Measurements from ENCODE around the gene PTPN3.

PTPN3 gene

DNA sequence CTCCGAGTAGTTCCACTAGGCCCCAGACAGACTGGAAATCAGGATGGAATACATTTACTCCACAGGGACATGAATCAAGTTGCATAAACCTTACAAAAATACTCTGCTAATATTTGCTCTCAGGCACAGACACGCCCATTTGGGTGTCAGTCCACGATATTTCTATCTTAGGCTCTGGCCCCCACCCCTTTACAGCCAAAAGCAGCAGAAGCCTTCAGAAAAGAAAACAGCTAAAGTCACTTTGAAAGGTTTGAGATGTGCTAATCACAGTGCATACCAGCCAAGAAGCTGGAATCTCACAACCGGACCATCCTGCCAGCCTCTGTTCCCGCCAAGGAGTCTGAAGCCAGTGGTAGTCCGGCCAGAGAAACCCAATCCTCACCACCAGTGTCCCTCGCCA lies 22.6 kb downstream of the PTPN3 start:
- TF ChIP-seq FOXP2 (optimal IDR thresholded peaks at IDR 0.05; ENCODE audit: borderline replicate concordance, extremely low read depth, extremely low read length, insufficient read depth) (no peak), TAF1 (IDR thresholded peaks at IDR 0.05; ENCODE audit: borderline replicate concordance, insufficient read depth, low read length) (no peak), SIN3A (IDR thresholded peaks at IDR 0.05; ENCODE audit: borderline replicate concordance, insufficient read depth, low read length) (no peak), POLR2AphosphoS5 (IDR thresholded peaks at IDR 0.05; ENCODE audit: low read depth, low read length) (no peak)
- TF ChIP-seq, protein P1, sequence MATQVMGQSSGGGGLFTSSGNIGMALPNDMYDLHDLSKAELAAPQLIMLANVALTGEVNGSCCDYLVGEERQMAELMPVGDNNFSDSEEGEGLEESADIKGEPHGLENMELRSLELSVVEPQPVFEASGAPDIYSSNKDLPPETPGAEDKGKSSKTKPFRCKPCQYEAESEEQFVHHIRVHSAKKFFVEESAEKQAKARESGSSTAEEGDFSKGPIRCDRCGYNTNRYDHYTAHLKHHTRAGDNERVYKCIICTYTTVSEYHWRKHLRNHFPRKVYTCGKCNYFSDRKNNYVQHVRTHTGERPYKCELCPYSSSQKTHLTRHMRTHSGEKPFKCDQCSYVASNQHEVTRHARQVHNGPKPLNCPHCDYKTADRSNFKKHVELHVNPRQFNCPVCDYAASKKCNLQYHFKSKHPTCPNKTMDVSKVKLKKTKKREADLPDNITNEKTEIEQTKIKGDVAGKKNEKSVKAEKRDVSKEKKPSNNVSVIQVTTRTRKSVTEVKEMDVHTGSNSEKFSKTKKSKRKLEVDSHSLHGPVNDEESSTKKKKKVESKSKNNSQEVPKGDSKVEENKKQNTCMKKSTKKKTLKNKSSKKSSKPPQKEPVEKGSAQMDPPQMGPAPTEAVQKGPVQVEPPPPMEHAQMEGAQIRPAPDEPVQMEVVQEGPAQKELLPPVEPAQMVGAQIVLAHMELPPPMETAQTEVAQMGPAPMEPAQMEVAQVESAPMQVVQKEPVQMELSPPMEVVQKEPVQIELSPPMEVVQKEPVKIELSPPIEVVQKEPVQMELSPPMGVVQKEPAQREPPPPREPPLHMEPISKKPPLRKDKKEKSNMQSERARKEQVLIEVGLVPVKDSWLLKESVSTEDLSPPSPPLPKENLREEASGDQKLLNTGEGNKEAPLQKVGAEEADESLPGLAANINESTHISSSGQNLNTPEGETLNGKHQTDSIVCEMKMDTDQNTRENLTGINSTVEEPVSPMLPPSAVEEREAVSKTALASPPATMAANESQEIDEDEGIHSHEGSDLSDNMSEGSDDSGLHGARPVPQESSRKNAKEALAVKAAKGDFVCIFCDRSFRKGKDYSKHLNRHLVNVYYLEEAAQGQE (IDR thresholded peaks at IDR 0.05; ENCODE audit: insufficient read depth in 1 of 2, low read depth in 2 of 2, low read length in 2 of 2): no peak

DNA sequence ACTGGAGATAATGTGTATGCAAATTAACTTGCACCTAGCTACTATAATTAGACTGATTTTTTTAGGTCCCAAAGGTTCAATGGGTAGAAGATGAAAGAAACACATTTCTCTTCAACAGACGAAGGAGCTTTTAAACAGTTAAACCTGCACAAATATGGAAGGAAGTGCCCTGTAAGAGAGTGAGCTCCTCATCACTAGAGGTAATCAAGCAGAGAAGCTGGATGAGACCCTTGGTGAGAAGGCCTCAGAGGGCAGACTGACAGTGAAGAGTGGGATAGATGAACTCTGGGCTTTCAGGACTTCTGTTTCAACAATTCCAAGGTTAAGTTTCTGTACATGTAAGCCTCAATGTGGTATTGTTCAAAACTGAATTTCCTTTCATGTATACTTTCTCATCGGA lies 23.2 kb downstream of the PTPN3 start:
- TF ChIP-seq TAF1 (IDR thresholded peaks at IDR 0.05; ENCODE audit: borderline replicate concordance, insufficient read depth, low read length) (no peak), SIN3A (IDR thresholded peaks at IDR 0.05; ENCODE audit: borderline replicate concordance, insufficient read depth, low read length) (no peak), POLR2AphosphoS5 (IDR thresholded peaks at IDR 0.05; ENCODE audit: low read depth, low read length) (no peak), FOXP2 (optimal IDR thresholded peaks at IDR 0.05; ENCODE audit: borderline replicate concordance, extremely low read depth, extremely low read length, insufficient read depth) (no peak)
- TF ChIP-seq, protein P1 (IDR thresholded peaks at IDR 0.05; ENCODE audit: insufficient read depth in 1 of 2, low read depth in 2 of 2, low read length in 2 of 2): no peak

DNA sequence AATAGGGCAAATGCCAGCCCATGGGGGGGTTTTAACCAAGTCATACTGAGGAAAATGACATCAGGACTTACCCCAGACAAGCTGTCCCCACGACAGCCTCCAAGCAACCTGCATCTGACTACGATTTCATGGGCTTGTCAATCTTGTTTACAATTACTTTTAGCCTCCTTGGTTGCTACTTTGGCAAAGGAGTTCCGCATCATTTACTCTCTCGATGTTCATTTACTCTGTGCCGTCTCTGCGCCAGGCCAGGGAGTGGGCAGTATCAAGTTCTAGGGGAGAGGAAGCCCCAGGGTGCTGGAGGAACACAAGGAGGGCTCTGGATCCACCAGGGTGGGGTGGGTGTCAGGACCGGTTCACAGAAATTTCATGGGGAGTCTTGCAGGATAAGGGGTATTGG lies 23.9 kb downstream of the PTPN3 start:
- TF ChIP-seq TAF1 (IDR thresholded peaks at IDR 0.05; ENCODE audit: borderline replicate concordance, insufficient read depth, low read length) (no peak), FOXP2 (optimal IDR thresholded peaks at IDR 0.05; ENCODE audit: borderline replicate concordance, extremely low read depth, extremely low read length, insufficient read depth) (no peak), SIN3A (IDR thresholded peaks at IDR 0.05; ENCODE audit: borderline replicate concordance, insufficient read depth, low read length) (no peak), POLR2AphosphoS5 (IDR thresholded peaks at IDR 0.05; ENCODE audit: low read depth, low read length) (no peak)
- TF ChIP-seq, protein P1 (IDR thresholded peaks at IDR 0.05; ENCODE audit: insufficient read depth in 1 of 2, low read depth in 2 of 2, low read length in 2 of 2): no peak

DNA sequence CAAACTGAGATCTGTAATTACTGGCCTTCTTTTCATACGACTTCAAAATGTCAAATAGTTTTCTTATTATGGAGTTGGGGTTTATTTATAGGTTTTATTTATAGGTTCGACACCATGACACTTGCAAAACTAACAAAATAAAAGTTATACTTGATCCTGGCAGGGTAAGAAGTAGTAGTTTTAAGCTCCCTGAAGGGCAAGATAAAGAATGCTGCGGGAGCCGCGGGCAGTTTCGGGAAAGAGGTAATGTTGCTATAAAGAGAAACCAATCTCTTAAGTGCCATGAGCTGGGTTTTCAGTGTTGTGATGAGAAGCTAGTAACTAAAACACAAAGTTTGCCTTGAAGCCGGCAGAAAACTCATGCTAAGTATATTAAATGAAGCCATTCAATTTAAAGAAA lies 24.8 kb downstream of the PTPN3 start:
- TF ChIP-seq, protein P1 (IDR thresholded peaks at IDR 0.05; ENCODE audit: insufficient read depth in 1 of 2, low read depth in 2 of 2, low read length in 2 of 2): no peak
- no peak for TF ChIP-seq FOXP2 (optimal IDR thresholded peaks at IDR 0.05; ENCODE audit: borderline replicate concordance, extremely low read depth, extremely low read length, insufficient read depth)
- no peak for TF ChIP-seq SIN3A (IDR thresholded peaks at IDR 0.05; ENCODE audit: borderline replicate concordance, insufficient read depth, low read length)
- TF ChIP-seq TAF1 (IDR thresholded peaks at IDR 0.05; ENCODE audit: borderline replicate concordance, insufficient read depth, low read length): no peak
- no peak for TF ChIP-seq POLR2AphosphoS5 (IDR thresholded peaks at IDR 0.05; ENCODE audit: low read depth, low read length)
